ENCODE data around the gene RHD.
"Not testable (repeated sequence)": the region's sequence is repeated elsewhere in the genome, so short reads cannot be mapped to it uniquely, and the experiment has no call there.

DNA sequence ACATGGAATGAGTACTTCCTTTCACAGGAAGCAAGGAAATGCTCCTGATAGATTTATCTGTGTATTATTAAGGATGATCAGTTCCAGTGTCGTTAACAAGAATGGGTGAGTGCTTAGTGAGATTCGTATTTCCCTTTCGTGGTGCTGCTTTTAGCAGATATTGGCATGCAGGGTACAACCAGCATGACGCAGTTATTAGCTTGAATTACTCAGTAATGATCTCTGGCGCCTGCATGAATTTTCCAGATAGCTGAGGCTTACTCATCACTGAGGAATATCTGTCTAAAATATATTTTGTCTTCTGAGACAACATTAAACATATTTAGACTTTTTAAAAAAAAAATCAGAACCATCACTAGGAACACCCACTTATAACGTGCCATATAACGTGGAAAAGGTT lies 99.4 kb downstream of the RHD start:
- TF ChIP-seq, protein P1, sequence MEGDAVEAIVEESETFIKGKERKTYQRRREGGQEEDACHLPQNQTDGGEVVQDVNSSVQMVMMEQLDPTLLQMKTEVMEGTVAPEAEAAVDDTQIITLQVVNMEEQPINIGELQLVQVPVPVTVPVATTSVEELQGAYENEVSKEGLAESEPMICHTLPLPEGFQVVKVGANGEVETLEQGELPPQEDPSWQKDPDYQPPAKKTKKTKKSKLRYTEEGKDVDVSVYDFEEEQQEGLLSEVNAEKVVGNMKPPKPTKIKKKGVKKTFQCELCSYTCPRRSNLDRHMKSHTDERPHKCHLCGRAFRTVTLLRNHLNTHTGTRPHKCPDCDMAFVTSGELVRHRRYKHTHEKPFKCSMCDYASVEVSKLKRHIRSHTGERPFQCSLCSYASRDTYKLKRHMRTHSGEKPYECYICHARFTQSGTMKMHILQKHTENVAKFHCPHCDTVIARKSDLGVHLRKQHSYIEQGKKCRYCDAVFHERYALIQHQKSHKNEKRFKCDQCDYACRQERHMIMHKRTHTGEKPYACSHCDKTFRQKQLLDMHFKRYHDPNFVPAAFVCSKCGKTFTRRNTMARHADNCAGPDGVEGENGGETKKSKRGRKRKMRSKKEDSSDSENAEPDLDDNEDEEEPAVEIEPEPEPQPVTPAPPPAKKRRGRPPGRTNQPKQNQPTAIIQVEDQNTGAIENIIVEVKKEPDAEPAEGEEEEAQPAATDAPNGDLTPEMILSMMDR (IDR thresholded peaks at IDR 0.05), result not testable (repeated sequence)
- not testable (repeated sequence) for TF ChIP-seq EZH2 (IDR thresholded peaks at IDR 0.05; ENCODE audit: borderline replicate concordance, insufficient read depth, low read depth, low read length, poor library complexity, severe bottlenecking)
